ENCODE measurements around the gene NANP.

The NANP gene

DNA sequence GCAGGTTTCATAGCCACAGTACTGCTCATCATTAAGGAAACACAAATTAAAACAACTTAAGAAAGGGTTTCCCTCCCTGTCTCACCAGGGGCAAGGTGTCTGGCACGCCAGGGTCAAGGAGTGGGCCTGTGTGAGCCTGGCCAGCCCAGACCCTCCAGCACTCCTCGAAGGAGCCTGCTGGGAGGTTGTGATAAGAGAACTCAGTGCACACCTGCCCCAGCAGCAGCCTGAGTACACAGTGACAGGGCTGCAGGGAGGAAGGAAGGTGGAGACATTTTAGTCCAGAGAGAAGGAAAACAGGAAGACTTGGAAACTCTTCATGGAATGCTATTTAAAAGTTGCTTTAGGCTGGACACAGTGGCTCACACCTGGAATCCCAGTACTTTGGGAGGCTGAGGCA is 52.6 kb downstream of the NANP start:
- no peak for DNase-seq (ENCODE audit: low spot score)

DNA sequence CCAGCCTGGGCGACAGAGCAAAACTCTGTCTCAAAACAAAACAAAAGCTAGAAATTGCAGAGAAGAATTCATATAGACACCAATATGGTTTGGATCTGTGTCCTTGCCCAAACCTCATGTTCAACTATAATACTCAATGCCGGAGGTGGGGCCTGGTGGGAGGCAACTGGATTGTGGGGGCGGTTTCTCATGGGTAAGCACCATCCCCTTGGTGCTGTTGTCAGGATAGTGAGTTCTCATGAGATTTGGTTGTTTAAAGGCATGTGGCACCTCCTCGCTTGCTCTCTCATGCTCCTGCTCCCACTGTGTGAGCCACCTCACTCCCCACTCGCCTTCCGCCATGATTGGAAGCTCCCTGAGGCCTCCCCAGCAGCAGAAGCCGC is 53.7 kb downstream of the NANP start:
- no peak for DNase-seq (ENCODE audit: low spot score)

DNA sequence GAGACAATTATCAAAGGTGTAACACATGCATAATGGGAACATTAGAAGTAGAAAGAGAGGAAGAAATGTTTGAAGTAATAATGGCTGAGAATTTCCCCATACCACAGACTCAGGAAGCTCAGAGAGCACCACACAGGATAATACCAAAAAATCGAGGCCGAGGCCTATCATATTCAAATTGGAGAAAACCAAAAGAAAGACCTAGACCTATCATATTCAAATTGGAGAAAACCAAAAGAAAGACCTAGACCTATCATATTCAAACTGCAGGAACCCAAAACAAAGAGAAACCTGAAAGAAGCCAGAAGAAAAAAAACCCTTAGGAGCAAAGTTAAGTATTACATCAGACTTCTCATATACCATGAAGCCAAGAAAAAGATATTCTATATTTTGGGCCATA is 56.5 kb downstream of the NANP start:
- no peak for DNase-seq (ENCODE audit: low spot score)

DNA sequence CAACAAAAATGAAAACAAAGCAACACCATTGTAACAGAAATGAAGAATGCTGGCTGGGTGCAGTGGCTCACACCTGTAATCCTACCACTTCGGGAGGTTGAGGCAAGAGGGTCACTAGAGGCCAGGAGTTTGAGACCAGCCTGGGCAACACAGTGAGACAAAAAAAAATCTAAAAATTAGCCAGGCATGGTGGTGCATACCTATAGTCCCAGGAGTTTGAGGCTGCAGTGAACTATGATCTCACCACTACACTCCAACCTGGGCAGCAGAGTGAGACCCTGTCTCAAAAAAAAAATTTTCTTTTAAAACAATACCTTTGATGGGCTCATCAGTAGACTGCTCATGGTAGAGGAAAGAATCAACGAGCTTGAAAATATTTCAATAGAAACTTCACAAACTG is 57.0 kb downstream of the NANP start:
- DNase-seq (ENCODE audit: low spot score): no peak

DNA sequence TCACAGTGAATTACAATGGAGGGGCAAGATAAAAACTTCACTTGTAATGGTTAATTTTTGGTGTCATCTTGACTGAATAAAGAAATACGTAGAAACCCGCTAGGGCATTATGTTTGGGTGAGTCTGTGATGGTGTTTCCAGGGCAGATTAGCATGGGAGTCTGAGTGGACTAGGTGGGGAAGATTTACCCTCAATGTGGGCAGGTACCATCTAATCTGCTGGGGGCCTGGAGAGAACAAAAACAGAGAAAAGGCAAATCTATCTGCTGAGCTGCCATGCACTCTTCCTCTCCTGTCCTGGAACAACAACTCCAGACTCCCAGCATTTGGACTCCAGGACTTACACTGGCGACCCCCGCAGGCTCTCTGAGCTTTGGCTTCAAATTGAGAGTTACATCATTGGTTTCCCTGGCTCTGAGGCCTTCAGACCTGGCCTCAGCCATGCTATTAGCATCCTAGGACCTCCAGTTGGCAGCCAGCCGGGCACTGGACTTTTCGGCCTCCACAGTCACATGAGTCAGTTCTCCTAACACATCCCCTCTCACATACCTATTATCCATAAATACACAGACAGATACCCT is 58.1 kb downstream of the NANP start:
- DNase-seq (ENCODE audit: low spot score): no peak

DNA sequence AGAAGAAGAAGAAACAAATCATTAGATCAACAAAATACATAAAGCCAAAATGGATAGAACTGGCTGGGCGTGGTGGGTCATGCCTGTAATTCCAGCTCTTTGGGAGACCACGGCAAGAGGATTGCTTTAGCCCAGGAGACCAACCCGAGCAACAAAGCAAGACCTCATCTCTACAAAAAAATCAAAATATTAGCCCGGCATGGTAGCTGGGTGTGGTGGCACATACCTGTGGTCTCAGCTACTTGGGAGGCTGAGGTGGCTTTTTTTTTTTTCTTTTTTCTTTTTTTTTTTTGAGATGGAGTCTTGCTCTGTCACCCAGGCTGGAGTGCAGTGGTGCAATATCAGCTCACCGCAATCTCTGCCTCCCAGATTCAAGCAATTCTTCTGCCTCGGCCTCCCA is 59.9 kb downstream of the NANP start:
- DNase-seq (ENCODE audit: low spot score): no peak

DNA sequence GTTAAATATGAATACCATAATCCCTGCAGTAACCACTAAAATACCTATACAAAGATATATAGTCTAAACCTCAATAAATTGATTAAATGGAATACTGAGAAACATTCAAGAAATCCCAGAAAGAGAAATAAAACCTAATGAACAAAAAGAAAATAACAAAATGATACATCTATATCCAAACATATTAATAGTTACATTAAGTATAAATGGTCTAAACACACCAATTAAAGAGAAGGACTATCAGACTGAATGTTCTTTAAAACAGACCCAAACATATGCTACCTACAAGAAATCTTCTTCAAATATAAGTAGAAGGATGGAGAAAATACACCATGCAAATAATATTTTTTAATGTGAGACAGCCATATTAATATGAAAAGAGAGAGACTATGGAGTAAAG is 60.5 kb downstream of the NANP start:
- no peak for DNase-seq (ENCODE audit: low spot score)

Data from activated CD4-positive, alpha-beta T cell treated with anti-CD3 and anti-CD28 coated beads, Interleukin-2, Interleukin-4, amounts not matched to agents 100 ng/mL and 50 ng/mL, durations not matched to agents 16 hours and 8 hours (primary cell).